ENCODE measurements around the gene TRPM4. TPM values are rescaled to one million over a fixed set of nuclear protein-coding genes. Genes with fewer than 3 reads are reported as not detected.
"Not testable (repeated sequence)": the region's sequence is repeated elsewhere in the genome, so short reads cannot be mapped to it uniquely, and the experiment has no call there.

Gene TRPM4
- total RNA-seq, 1 experiment from 2014 or later = 33.7 TPM

GRCh38 chr19:49126575-49126974 is 31.0 kb upstream of the TRPM4 start:
- no peak for DNase-seq (ENCODE audit: low spot score)

- not testable (repeated sequence) for DNase-seq (ENCODE audit: low spot score)
Measured at GRCh38 chr19:49127225-49127624, 30.4 kb upstream of the TRPM4 start.

DNA sequence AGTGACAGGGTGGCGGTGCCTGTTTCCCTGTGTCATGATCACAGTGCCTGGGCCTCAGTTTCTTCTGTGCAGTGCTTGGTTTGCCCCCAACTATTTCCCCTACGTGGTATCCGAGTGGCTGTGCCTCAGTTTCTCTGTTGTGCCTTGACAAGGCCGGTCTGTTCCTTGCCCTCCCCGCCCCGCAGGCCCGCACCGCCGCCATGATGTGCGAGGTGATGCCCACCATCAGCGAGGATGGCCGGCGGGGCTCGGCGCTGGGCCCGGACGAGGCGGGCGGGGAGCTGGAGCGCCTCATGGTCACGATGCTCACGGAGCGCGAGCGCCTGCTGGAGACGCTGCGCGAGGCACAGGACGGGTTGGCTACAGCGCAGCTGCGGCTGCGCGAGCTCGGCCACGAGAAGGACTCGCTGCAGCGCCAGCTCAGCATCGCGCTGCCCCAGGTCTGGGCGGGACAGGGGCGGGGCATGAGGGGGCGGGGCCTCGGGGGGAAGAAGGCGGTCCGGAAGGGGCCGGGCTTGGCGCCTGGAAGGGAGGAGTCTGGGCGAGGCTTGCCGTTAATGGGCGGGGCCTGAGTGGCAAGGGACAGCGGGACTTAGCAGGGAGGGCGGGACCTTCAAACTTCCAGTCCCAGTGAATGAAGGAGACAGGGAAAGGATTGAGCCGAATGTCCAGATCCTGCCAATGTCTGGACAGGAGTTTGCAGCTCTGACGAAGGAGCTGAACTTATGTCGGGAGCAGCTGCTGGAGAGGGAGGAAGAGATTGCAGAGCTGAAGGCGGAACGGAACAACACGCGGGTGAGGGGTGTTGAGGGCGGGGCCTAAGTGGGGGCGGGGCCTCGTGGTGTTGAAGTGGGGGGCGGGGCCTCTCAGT is 29.7 kb upstream of the TRPM4 start:
- DNase-seq (ENCODE audit: low spot score) = peak; percentile 100

DNA sequence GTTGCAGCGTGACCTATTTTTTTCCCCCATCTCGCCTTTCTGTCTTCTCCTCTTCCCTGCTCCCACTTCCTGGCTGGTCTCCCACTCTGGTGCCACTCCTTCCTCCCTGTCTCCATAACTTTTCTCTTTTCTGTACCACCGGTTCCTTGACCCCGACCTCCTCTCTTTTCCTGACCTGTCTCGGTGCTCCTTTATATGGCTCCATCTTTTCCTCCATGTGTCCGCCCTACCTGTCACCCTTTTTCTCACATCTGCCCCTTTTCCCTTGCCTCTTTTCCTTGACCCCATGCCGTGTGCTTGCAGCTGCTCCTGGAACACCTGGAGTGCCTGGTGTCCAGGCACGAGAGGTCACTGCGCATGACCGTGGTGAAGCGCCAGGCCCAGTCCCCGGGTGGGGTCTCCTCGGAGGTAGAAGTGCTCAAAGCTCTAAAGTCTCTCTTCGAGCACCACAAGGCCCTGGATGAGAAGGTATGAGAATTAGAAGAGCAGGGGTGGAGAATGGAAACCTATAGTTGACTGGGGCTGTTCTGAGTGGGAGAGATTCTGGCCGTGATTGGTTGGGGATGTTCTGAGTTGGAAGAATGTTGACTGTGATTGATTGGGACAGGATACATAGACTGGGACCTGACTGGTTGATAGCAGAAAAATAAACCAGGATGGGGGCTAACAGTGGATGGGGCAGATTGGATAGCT is 28.9 kb upstream of the TRPM4 start:
- DNase-seq (ENCODE audit: low spot score) = no peak

DNA sequence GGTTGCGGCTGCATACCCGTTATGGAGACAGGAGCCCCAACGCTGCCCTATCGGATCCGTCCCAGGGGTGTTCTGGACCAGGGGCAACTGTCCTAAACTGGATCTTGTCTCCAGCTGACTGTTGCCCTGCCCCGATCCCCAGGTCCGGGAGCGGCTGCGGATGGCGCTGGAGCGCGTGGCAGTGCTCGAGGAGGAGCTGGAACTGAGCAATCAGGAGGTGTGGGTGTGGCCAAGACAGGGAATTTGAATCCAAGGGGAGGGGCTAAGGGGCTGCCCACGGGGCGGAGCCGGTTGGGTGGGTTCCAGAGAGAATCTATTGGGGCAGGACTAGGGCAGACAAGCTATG is 28.4 kb upstream of the TRPM4 start:
- no peak for DNase-seq (ENCODE audit: low spot score)

DNA sequence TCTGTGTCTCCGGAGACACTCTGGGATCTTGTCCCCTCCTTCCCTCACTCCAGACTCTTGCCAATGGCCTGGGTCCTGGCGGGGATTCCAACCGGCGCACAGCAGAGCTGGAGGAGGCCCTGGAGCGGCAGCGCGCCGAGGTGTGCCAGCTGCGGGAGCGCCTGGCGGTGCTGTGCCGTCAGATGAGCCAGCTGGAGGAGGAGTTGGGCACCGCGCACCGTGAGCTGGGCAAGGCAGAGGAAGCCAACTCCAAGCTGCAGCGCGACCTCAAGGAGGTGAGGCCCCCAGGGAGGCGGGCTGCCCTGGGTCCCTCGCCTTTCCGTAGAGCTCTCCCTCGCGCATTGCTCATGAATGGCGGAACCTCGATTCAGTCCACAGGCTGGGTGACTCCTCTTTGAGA is 27.3 kb upstream of the TRPM4 start:
- no peak for DNase-seq (ENCODE audit: low spot score)

DNA sequence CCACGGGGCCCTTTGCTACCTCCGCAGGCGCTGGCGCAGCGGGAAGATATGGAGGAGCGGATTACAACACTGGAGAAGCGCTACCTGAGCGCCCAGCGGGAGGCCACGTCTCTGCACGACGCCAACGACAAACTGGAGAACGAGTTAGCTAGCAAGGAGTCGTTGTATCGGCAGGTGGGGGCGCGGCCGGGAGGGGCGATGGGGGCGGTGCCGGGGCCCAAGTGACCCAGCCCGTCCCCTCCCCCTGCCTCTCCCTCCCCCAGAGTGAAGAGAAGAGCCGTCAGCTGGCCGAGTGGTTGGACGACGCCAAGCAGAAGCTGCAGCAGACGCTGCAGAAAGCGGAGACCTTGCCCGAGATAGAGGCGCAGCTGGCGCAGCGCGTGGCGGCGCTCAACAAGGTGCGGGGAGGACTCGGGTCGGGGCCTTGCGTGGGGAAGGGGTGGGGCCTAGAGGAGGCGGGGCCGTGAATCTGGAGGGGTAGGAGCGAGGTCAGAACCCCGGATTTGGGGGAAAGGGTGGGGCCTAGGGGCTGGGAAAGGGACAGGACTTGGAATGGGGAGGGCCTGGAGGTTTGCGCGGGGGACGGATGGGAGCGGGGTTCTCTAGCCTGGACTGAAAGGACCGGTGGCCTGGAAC is 24.5 kb upstream of the TRPM4 start:
- no peak for DNase-seq (ENCODE audit: low spot score)

DNA sequence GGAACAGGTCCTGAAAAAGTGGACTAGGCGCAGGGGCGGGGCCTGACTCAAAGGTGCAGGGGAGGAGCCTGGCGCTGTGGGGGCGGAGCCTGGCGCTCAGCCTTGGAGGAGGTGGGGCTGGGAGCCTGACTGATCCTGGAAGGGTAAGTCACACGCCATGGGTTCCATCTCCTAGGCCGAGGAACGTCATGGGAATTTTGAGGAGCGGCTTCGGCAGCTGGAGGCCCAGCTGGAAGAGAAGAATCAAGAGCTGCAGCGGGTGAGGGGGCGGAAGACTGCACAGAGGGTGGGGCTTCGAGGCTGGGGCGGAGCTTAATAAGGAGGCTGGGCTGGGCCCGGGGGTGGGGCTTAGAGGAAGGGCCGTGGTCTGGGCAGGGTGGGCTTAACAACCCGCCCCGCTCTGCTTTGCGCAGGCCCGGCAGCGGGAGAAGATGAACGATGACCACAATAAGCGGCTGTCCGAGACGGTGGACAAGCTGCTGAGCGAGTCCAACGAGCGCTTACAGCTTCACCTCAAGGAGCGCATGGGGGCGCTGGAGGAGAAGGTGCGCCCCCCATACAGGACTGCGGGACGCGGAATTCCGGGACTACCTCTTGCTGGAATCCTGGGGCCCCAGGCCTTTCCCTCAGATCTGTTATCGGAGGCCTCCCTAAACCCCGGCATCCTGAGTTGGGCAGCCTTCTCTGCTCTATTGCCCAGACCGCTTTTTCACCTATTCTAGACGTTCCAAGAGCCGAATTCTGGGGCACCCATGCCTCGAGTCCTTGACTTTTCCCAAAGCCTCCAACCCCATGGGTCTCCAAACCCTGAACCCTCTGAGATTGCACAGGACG is 23.8 kb upstream of the TRPM4 start:
- no peak for DNase-seq (ENCODE audit: low spot score)

DNA sequence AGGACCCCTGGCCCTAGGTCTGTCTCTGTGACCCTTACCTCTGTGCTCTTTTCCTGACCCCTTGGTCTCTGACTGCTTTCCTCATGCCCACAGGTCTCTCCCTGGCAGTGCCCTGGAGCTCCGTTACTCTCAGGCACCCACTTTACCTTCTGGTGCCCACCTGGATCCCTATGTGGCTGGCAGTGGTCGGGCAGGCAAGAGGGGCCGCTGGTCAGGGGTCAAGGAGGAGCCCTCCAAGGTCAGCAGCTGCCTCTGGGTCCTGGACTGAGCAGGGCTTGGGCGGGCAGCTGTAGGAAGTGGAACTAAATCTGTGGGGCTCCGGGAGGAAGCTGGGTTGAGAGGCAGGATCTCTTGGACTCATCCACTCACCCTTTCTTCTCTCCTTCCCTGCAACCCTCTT is 21.9 kb upstream of the TRPM4 start:
- no peak for DNase-seq (ENCODE audit: low spot score)

DNA sequence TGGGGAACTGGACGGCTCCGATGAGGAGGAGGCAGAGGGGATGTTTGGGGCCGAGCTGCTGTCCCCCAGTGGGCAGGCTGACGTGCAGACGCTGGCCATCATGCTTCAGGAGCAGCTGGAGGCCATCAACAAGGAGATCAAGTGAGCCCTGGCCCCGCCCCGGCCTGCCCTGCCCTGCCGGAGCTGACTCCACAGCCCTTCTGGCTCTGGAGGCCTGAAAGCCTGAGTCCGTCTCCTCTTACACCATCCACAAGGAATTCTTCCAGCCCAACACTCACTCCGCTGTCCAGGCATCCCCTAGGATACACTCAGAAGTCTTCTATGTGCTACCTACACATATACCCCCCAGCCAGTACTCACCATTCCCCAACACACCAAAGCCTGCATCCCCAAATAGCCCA is 20.8 kb upstream of the TRPM4 start:
- no peak for DNase-seq (ENCODE audit: low spot score)

GRCh38 chr19:49140951-49141350 is 16.6 kb upstream of the TRPM4 start:
- no peak for DNase-seq (ENCODE audit: low spot score)

GRCh38 chr19:49141352-49141751 is 16.2 kb upstream of the TRPM4 start:
- DNase-seq (ENCODE audit: low spot score) = no peak

- DNase-seq (ENCODE audit: low spot score) = peak; percentile 95
Measured at GRCh38 chr19:49142866-49143335, 14.7 kb upstream of the TRPM4 start.

DNA sequence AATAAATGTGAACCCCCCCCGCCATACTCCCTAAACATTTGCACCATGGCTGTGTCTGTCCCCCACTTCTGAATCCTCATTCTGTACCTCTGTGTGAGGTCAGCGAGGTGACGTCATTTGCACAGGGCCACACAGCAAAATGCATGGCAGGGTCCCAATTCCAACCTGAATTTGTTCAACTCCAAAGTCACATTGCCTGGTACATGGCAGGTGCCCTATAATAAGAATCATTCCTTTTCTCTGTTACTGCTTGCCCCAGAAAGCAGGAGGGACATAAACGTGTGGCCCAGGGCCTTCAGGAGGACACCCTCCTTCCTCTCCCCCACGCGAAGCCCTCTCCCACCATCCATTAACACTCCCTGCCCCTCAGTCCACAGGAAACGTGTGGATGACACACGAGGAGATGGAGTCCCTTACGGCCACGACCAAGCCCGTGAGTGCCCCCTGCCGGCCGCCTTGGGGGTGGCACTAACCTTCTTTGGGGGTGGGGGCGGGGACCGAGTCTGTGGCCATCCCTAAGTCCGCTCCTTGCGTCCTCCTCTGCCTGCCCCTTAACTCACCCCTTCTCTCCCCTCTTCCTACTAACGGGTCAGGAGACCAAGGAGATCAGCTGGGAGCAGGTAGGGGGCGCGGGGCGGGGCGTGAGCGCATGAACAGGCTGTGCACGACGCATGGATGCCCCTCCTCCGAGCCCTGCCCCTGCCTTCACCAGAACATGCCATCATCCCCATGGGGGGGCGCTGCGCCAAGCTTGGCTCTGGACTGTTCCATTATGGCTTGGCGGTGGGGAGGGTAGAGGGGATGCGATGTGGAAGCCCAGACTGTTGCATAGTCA is 11.8 kb upstream of the TRPM4 start:
- DNase-seq (ENCODE audit: low spot score) = peak; percentile 85

DNA sequence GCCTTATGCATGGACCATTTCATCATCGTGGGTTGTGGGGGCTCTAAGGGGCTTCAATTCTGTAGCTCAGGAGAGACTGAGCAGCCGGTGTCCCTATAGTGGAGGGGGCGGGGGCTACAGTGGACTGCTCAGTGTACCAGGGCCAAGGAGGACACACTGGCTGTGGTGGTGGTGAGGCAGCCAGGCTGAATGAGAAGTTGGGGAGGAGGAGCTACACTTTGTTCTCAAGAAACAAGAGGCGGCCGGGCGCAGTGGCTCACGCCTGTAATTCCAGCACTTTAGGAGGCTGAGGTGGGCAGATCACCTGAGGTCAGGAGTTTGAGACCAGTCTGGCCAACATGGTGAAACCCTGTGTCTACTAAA is 11.2 kb upstream of the TRPM4 start:
- DNase-seq (ENCODE audit: low spot score) = not testable (repeated sequence)

GRCh38 chr19:49148044-49148682 is 9.4 kb upstream of the TRPM4 start:
- no peak for DNase-seq (ENCODE audit: low spot score)

- peak; percentile 100 for DNase-seq (ENCODE audit: low spot score)
Measured at GRCh38 chr19:49148784-49149651, 8.6 kb upstream of the TRPM4 start.

GRCh38 chr19:49149652-49150105 is 7.9 kb upstream of the TRPM4 start:
- DNase-seq (ENCODE audit: low spot score) = peak; percentile 95
